ENCODE results near the gene XYLT1. TPM values are rescaled to one million over a fixed set of nuclear protein-coding genes. Genes with fewer than 3 reads are reported as not detected.

Gene XYLT1
- total and polyA plus RNA-seq, 9 of the 15 experiments (the other 6 are each of a cell fraction or from before 2014, with no cell fraction given) = 0.03 to 0.09 (median 0.08) TPM; not detected in 6

DNA sequence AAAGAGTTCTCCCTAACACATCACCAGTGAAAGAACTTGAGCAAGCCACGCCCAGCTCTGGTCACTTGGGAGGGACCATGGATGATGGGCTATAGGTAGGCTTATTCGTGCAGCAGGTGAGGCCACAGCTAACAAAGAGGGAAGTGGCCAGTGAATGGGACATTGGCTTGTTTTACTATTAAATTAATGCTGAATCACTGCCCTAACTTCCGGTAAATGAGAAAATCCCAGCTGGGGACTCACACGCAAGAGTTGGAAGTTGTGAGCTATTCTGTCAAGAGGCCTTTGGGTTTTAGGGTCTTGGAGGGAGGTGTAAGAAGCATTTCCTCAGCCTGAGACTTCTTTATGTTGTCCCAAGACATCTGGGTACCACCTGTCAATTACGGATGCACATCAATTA is 315.3 kb downstream of the XYLT1 start:
- Histone ChIP-seq H3K4me1 (replicated peaks in 1 of 2; ENCODE audit: control insufficient read depth in 2 of 2, insufficient read depth in 2 of 2, low read length in 2 of 2) (no peaks in the 10 kb centered on the region), H3K79me2 (ENCODE audit: control insufficient read depth, insufficient read depth, low read length) (no peaks in the 10 kb centered on the region), H3K36me3 (ENCODE audit: control insufficient read depth, insufficient read depth, low read length) (no peaks in the 10 kb centered on the region), H4K20me1 (replicated peaks; ENCODE audit: control insufficient read depth, insufficient read depth, low read length) (peaks cover 14% of the 10 kb centered on the region), H3K27ac (ENCODE audit: extremely low read depth, low read depth, low read length) (no peak overlapping the region), H3K27me3 (ENCODE audit: control insufficient read depth in 2 of 2, insufficient read depth in 2 of 2, low read length in 2 of 2) (peaks cover 9 to 11% of the 10 kb centered on the region in 2 experiments), H3K4me3 (no peak overlapping the region), H3K9me3 (replicated peaks; ENCODE audit: control insufficient read depth, insufficient read depth, low read depth, low read length) (no peaks in the 10 kb centered on the region), H2AFZ (ENCODE audit: low read depth, low read length) (no peak overlapping the region), H3K4me2 (ENCODE audit: insufficient read depth, low read length) (no peak overlapping the region), H3K9me1 (ENCODE audit: control insufficient read depth, insufficient read depth, low read length) (no peaks in the 10 kb centered on the region), H3K9ac (ENCODE audit: insufficient read depth in 1 of 2, low read depth in 2 of 2, low read length in 2 of 2) (no peak overlapping the region)
- BruUV-seq (replicated peaks) = no TSS peak
- CTCF ChIA-PET (ENCODE audit: low intra/inter-chr PET ratio) = no interaction called here
- POLR2A ChIA-PET = interaction anchor here (1.4 kb wide), 1 partner anchor 9 kb away, joined by 3 read pairs; no protein-coding TSS in a partner anchor
- FAIRE-seq (no peak), ATAC-seq (no peak), DNase-seq (ENCODE audit: extremely low read depth in 1 of 4, low spot score in 3 of 4) (no peak)
- WGBS (ENCODE audit: insufficient coverage, low coverage, missing lambda C conversion rate) = 13% methylated on average over 5 of the region's 5 CpGs
- intact Hi-C loops (cut with micrococcal nuclease) (loop anchor here (10.0 kb wide), 2 partner anchors 161 to 291 kb away; no protein-coding TSS in a partner anchor), in situ Hi-C loops (cut with MboI) (no loop called here)
- TF ChIP-seq MYBL2 (IDR thresholded peaks at IDR 0.05; ENCODE audit: low read depth) (no peak), MYBL2 (CRISPR knock-in tag; IDR thresholded peaks at IDR 0.05; ENCODE audit: borderline replicate concordance) (no peak), ZNF143 (CRISPR knock-in tag; IDR thresholded peaks at IDR 0.05) (no peak), MTA3 (IDR thresholded peaks at IDR 0.05; ENCODE audit: borderline replicate concordance) (no peak), SMARCA4 (IDR thresholded peaks at IDR 0.05) (no peak), EWSR1 (IDR thresholded peaks at IDR 0.05; ENCODE audit: borderline replicate concordance, low read depth, partially characterized antibody) (no peak)
- TF ChIP-seq, protein P1, sequence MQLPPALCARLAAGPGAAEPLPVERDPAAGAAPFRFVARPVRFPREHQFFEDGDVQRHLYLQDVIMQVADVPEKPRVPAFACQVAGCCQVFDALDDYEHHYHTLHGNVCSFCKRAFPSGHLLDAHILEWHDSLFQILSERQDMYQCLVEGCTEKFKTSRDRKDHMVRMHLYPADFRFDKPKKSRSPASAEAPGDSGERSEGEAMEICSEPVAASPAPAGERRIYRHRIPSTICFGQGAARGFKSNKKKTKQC (CRISPR knock-in tag; IDR thresholded peaks at IDR 0.05) = no peak
- TF ChIP-seq, protein P2, sequence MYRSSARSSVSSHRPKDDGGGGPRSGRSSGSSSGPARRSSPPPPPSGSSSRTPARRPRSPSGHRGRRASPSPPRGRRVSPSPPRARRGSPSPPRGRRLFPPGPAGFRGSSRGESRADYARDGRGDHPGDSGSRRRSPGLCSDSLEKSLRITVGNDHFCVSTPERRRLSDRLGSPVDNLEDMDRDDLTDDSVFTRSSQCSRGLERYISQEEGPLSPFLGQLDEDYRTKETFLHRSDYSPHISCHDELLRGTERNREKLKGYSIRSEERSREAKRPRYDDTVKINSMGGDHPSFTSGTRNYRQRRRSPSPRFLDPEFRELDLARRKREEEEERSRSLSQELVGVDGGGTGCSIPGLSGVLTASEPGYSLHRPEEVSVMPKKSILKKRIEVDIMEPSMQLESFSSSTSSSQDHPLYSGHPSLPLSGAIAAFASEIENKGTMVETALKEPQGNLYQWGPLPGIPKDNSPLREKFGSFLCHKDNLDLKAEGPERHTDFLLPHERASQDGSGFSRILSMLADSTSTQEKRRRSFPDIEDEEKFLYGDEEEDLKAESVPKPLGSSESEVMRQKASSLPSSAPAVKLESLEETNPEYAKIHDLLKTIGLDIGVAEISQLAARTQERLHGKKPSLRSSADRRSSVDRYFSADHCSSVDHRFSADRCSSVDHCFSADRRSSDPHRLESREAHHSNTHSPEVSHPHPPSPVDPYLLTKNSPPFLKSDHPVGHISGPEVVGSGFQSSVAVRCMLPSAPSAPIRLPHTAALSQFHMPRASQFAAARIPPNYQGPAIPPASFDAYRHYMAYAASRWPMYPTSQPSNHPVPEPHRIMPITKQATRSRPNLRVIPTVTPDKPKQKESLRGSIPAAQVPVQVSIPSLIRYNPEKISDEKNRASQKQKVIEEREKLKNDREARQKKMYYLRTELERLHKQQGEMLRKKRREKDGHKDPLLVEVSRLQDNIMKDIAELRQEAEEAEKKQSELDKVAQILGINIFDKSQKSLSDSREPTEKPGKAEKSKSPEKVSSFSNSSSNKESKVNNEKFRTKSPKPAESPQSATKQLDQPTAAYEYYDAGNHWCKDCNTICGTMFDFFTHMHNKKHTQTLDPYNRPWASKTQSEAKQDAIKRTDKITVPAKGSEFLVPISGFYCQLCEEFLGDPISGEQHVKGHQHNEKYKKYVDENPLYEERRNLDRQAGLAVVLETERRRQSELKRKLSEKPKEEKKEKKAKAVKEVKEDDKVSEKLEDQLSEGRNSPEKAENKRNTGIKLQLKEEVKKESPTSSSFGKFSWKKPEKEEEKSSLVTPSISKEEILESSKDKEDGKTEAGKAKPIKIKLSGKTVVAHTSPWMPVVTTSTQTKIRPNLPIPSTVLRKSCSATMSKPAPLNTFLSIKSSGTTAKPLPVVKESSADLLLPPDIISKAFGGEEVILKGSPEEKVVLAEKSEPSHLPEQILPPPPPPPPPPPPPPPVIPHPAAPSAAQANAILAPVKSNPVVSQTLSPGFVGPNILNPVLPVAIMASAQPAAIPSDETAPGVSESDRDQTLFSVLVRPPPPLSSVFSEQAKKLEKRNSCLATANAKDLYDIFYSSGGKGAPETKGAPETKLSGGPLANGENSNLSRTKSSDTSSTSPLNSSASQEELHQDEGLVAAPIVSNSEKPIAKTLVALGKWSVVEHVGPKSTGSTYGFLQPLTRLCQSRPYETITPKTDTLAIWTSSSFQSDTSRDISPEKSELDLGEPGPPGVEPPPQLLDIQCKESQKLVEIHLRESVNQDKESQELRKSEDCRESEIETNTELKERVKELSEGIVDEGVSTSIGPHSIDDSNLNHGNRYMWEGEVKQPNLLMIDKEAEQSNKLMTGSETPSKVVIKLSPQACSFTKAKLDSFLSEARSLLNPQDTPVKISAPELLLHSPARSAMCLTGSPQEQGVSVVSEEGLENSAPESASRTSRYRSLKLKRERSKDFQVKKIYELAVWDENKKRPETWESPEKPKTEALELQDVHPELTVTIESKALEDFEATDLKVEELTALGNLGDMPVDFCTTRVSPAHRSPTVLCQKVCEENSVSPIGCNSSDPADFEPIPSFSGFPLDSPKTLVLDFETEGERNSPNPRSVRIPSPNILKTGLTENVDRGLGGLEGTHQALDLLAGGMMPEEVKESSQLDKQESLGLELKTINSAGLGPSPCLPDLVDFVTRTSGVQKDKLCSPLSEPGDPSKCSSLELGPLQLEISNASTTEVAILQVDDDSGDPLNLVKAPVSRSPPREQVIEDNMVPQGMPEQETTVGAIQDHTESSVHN (IDR thresholded peaks at IDR 0.05; ENCODE audit: borderline replicate concordance in 1 of 2, low read depth in 1 of 2) = no peak
- TF ChIP-seq, protein P3, sequence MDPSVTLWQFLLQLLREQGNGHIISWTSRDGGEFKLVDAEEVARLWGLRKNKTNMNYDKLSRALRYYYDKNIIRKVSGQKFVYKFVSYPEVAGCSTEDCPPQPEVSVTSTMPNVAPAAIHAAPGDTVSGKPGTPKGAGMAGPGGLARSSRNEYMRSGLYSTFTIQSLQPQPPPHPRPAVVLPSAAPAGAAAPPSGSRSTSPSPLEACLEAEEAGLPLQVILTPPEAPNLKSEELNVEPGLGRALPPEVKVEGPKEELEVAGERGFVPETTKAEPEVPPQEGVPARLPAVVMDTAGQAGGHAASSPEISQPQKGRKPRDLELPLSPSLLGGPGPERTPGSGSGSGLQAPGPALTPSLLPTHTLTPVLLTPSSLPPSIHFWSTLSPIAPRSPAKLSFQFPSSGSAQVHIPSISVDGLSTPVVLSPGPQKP (CRISPR knock-in tag; IDR thresholded peaks at IDR 0.05) = no peak

All from K562 (cell line).